Muscle of back (tissue), 13 donors: ENCODE measurements around the gene IGF2BP1. TPM values are rescaled to one million over a fixed set of nuclear protein-coding genes. Genes with fewer than 3 reads are reported as not detected.

Source experiments
- DNase-seq, 3 donors: peaks; one replicate each; pipeline versions ENCODE4 v3.0.0 to v3.0.0-alpha.2; 2013
- long read RNA-seq, 9 donors: transcript quantifications; one replicate each; lab custom pipeline, GENCODE V29; 2026
- polyA plus RNA-seq, 10 donors: library from polyadenylated mRNA; unstranded; fragments of 120-200 nt; gene quantifications; one replicate each; pipeline ENCODE4 v1.2.1, GENCODE V29; 2013; ENCODE audit not compliant: insufficient read length in 10 of 10

IGF2BP1 gene
- 10 to 100 TPM in 8 of 10 donors, 1 to 10 TPM in 2; 5.2 to 17.7 (median 12.3) TPM for polyA plus RNA-seq
- long read RNA-seq, donor 1, partial matches to known transcripts = 0 of 1 reads
- long read RNA-seq, donor 1, other reads (novel, unspliced or antisense) = 0 of 1 reads
- long read RNA-seq, donor 2, full-length matches to known transcripts = 1 of 1 reads
- long read RNA-seq, donor 2, partial matches to known transcripts = 0 of 1 reads
- long read RNA-seq, donor 2, other reads (novel, unspliced or antisense) = 0 of 1 reads
- long read RNA-seq, donor 3 = 0 reads
- long read RNA-seq, donor 4, full-length matches to known transcripts = 1 of 1 reads
- long read RNA-seq, donor 4, partial matches to known transcripts = 0 of 1 reads
- long read RNA-seq, donor 4, other reads (novel, unspliced or antisense) = 0 of 1 reads
- long read RNA-seq, donor 5 = 0 reads
- long read RNA-seq, donor 6 = 0 reads
- long read RNA-seq, donor 7, full-length matches to known transcripts = 3 of 3 reads
- long read RNA-seq, donor 7, partial matches to known transcripts = 0 of 3 reads
- long read RNA-seq, donor 7, other reads (novel, unspliced or antisense) = 0 of 3 reads
- long read RNA-seq, donor 8 = 0 reads
- long read RNA-seq, donor 9 = 0 reads

- peak; percentile 66 to 88 (median 71) for DNase-seq
These were observed at the start of gene IGF2BP1 for GRCh38 chr17:48997103-48997826. Gene IGF2BP1, plus strand, starts transcription at chr17:48997385. Its CDS starts 361 bp downstream, at chr17:48997746.

GRCh38 chr17:48951572-48951971 lies 45.6 kb upstream of the IGF2BP1 start:
- no peak for DNase-seq

- no peak for DNase-seq
These were observed 44.3 kb upstream of the IGF2BP1 start for GRCh38 chr17:48952904-48953303.

GRCh38 chr17:48954300-48954755 lies 42.9 kb upstream of the IGF2BP1 start:
- no peak for DNase-seq

GRCh38 chr17:48960834-48961515 lies 36.2 kb upstream of the IGF2BP1 start:
- DNase-seq = no peak

- DNase-seq = no peak
These were observed 35.5 kb upstream of the IGF2BP1 start for GRCh38 chr17:48961516-48962233.

GRCh38 chr17:48970224-48970623 lies 27.0 kb upstream of the IGF2BP1 start:
- no peak for DNase-seq

GRCh38 chr17:48970865-48971687 lies 26.1 kb upstream of the IGF2BP1 start:
- DNase-seq = no peak

GRCh38 chr17:48972749-48973097 lies 24.5 kb upstream of the IGF2BP1 start:
- DNase-seq = no peak

GRCh38 chr17:48973806-48974205 lies 23.4 kb upstream of the IGF2BP1 start:
- DNase-seq = no peak

GRCh38 chr17:48981927-48982539 lies 15.2 kb upstream of the IGF2BP1 start:
- DNase-seq = no peak

GRCh38 chr17:48985436-48986245 lies 11.5 kb upstream of the IGF2BP1 start:
- no peak for DNase-seq

- DNase-seq = no peak
These were observed 8.1 kb upstream of the IGF2BP1 start for GRCh38 chr17:48989100-48989499.

- DNase-seq = no peak
These were observed 6.3 kb upstream of the IGF2BP1 start for GRCh38 chr17:48990882-48991357.

- peak in 1 of 3 donors; percentile 71 for DNase-seq
These were observed 4.7 kb upstream of the IGF2BP1 start for GRCh38 chr17:48992444-48992843.

GRCh38 chr17:48993305-48993704 lies 3.9 kb upstream of the IGF2BP1 start:
- DNase-seq = no peak

GRCh38 chr17:48993951-48994350 lies 3.2 kb upstream of the IGF2BP1 start:
- peak in 1 of 3 donors; percentile 68 for DNase-seq

GRCh38 chr17:48994549-48995303 lies 2.5 kb upstream of the IGF2BP1 start:
- peak in 1 of 3 donors; percentile 81 for DNase-seq
